Mucosa of descending colon (tissue), 3 donors: ENCODE measurements around the gene DGCR2. TPM values are rescaled to one million over a fixed set of nuclear protein-coding genes. Genes with fewer than 3 reads are reported as not detected.

Experiments
- ATAC-seq: fragments of 200-7000 bp; cut with Tn5 transposase; one replicate; pipeline ENCODE4 v1.9.1; 2020; ENCODE audit warnings: mild to moderate bottlenecking, moderate library complexity
- DNase-seq, 3 donors: peaks; one replicate each; pipeline ENCODE4 v3.0.0-alpha.2; 2020
- H3K36me3 ChIP-seq: fragments of 200-600 bp; one replicate; pipeline ENCODE4 v1.8.0; 2021; ENCODE audit warnings: low read depth, mild to moderate bottlenecking
- H3K4me1 ChIP-seq: fragments of 200-600 bp; one replicate; pipeline ENCODE4 v1.8.0; 2021; ENCODE audit warnings: low read depth, mild to moderate bottlenecking
- H3K4me3 ChIP-seq: fragments of 200-600 bp; one replicate; pipeline ENCODE4 v1.8.0; 2021; ENCODE audit warnings: mild to moderate bottlenecking
- H3K9me3 ChIP-seq: fragments of 200-600 bp; one replicate; pipeline ENCODE4 v1.8.0; 2021; ENCODE audit warnings: mild to moderate bottlenecking
- intact Hi-C, 2 donors: fragments of 100-400 bp; cut with DNase I in 1 of 2; cut with micrococcal nuclease in 1 of 2; formaldehyde crosslinking; loops; one replicate each; pipeline versions ENCODE4 v1.11.0 to v1.11.1; 2022; cut with DNase I, micrococcal nuclease
- total RNA-seq, 3 donors: library from RNA; stranded (reverse); fragmentation: NEBNext Ultra II Directional in 2 of 3; extraction: Animal tissue kit (Norgen Biotek cat#: 25700) in 2 of 3; gene quantifications; one replicate each; pipeline versions ENCODE4 v1.2.1 to v1.2.4, GENCODE V29; 2021 to 2023
- TF ChIP-seq, protein P1 (sequence below): fragments of 200-600 bp; IDR thresholded peaks from one replicate; pipeline ENCODE4 v1.8.0; 2022; ENCODE audit warnings: antibody characterized with exemption, mild to moderate bottlenecking
- donor health status: DM: no; HTN: no; CAD: no; lungs with moderate emphysema.
- donor health status: DM: no; HTN: no; CAD: no.
- donor health status: DM: no; HTN: yes; CAD: no.

Gene DGCR2
- total RNA-seq, 3 donors from 2014 or later: 68.4 to 100 (median 79.8) TPM

DNA sequence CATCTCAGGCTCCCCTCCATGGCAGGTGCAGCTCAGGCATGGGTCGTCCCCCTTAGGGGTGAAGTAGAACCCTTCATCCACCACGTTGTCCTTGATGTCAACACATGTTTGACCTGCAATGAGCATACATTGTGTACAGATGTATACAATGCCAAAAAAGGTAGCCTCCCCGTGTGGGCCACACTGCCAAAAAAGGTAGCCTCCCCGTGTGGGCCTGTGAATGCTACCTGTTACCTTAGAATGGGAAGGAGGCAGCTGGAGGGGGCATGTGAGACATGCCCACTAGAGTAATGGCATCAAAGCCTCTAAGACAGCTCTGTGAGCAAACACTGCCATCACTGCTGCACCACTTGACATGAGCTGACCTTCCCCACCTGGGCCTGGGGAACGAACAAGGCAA, 73.7 kb downstream of the DGCR2 start:
- H3K4me3 ChIP-seq: no peak overlapping the region
- intact Hi-C loops: no loop called here
- DNase-seq: peak in 1 of 3 donors; percentile 12
- H3K4me1 ChIP-seq: no peaks in the 10 kb centered on the region
- H3K36me3 ChIP-seq: peaks cover 17% of the 10 kb centered on the region
- H3K9me3 ChIP-seq: no peaks in the 10 kb centered on the region
- no peak for ATAC-seq
- TF ChIP-seq, protein P1, sequence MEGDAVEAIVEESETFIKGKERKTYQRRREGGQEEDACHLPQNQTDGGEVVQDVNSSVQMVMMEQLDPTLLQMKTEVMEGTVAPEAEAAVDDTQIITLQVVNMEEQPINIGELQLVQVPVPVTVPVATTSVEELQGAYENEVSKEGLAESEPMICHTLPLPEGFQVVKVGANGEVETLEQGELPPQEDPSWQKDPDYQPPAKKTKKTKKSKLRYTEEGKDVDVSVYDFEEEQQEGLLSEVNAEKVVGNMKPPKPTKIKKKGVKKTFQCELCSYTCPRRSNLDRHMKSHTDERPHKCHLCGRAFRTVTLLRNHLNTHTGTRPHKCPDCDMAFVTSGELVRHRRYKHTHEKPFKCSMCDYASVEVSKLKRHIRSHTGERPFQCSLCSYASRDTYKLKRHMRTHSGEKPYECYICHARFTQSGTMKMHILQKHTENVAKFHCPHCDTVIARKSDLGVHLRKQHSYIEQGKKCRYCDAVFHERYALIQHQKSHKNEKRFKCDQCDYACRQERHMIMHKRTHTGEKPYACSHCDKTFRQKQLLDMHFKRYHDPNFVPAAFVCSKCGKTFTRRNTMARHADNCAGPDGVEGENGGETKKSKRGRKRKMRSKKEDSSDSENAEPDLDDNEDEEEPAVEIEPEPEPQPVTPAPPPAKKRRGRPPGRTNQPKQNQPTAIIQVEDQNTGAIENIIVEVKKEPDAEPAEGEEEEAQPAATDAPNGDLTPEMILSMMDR: no peak

GRCh38 chr22:19047993-19048392, 74.2 kb downstream of the DGCR2 start:
- TF ChIP-seq, protein P1: no peak
- peak in 1 of 3 donors; percentile 12 for DNase-seq
- H3K9me3 ChIP-seq: no peaks in the 10 kb centered on the region

GRCh38 chr22:19046719-19047609, 75.2 kb downstream of the DGCR2 start:
- no peaks in the 10 kb centered on the region for H3K4me1 ChIP-seq
- no peak overlapping the region for H3K4me3 ChIP-seq
- DNase-seq (peak in 2 of 3 donors; percentile 6 to 12), ATAC-seq (no peak)
- intact Hi-C loops: no loop called here
- peaks cover 12% of the 10 kb centered on the region for H3K36me3 ChIP-seq
- H3K9me3 ChIP-seq: no peaks in the 10 kb centered on the region
- TF ChIP-seq, protein P1: no peak

More at GRCh38 chr22:19047993-19048392, 74.2 kb downstream of the DGCR2 start:
- Histone ChIP-seq H3K36me3 (peaks cover 12% of the 10 kb centered on the region), H3K4me3 (no peak overlapping the region), H3K4me1 (no peaks in the 10 kb centered on the region)
- ATAC-seq: no peak
- intact Hi-C loops: no loop called here

GRCh38 chr22:19046287-19046686, 75.9 kb downstream of the DGCR2 start:
- ATAC-seq (no peak), DNase-seq (no peak)
- TF ChIP-seq, protein P1: no peak
- Histone ChIP-seq H3K9me3 (no peaks in the 10 kb centered on the region), H3K4me3 (no peak overlapping the region), H3K4me1 (no peaks in the 10 kb centered on the region), H3K36me3 (peaks cover 12% of the 10 kb centered on the region)
- intact Hi-C loops: no loop called here

- ATAC-seq: no peak
- no peak overlapping the region for H3K4me3 ChIP-seq
- intact Hi-C loops: no loop called here
- peaks cover 16% of the 10 kb centered on the region for H3K36me3 ChIP-seq
- TF ChIP-seq, protein P1: no peak
- no peak for DNase-seq
- no peaks in the 10 kb centered on the region for H3K4me1 ChIP-seq
- H3K9me3 ChIP-seq: no peaks in the 10 kb centered on the region
Measured at GRCh38 chr22:19045094-19045493, 77.1 kb downstream of the DGCR2 start.
